Endothelial cell of hepatic sinusoid (primary cell): ENCODE results near the gene TSPAN14.

ENCODE experiments used
- in situ Hi-C: cut with HindIII; loops from 2 replicates; pipeline ENCODE4 v1.10.0; 2017; ENCODE audit warnings: low sequenced_read_pairs

Gene TSPAN14

GRCh38 chr10:80421707-80422536 is 32.2 kb upstream of the TSPAN14 start:
- in situ Hi-C loops = no loop called here

GRCh38 chr10:80425901-80426300 is 28.2 kb upstream of the TSPAN14 start:
- in situ Hi-C loops = no loop called here

- in situ Hi-C loops = no loop called here
Observed at GRCh38 chr10:80427541-80427940, 26.6 kb upstream of the TSPAN14 start.

- in situ Hi-C loops = no loop called here
Observed at GRCh38 chr10:80429521-80429973, 24.6 kb upstream of the TSPAN14 start.

GRCh38 chr10:80433134-80433533 is 21.0 kb upstream of the TSPAN14 start:
- in situ Hi-C loops = no loop called here

GRCh38 chr10:80436446-80437098 is 17.5 kb upstream of the TSPAN14 start:
- in situ Hi-C loops = no loop called here

- in situ Hi-C loops = no loop called here
Observed at GRCh38 chr10:80437227-80437626, 16.9 kb upstream of the TSPAN14 start.

- in situ Hi-C loops = no loop called here
Observed at GRCh38 chr10:80441831-80442230, 12.3 kb upstream of the TSPAN14 start.

- in situ Hi-C loops = no loop called here
Observed at GRCh38 chr10:80442879-80443278, 11.2 kb upstream of the TSPAN14 start.

- in situ Hi-C loops = no loop called here
Observed at GRCh38 chr10:80443531-80443974, 10.6 kb upstream of the TSPAN14 start.

- in situ Hi-C loops = no loop called here
Observed at GRCh38 chr10:80444124-80444523, 10.0 kb upstream of the TSPAN14 start.

- in situ Hi-C loops = no loop called here
Observed at GRCh38 chr10:80444646-80445319, 9.3 kb upstream of the TSPAN14 start.

GRCh38 chr10:80447436-80448190 is 6.5 kb upstream of the TSPAN14 start:
- in situ Hi-C loops = no loop called here

- in situ Hi-C loops = no loop called here
Observed at GRCh38 chr10:80448209-80448942, 5.7 kb upstream of the TSPAN14 start.

GRCh38 chr10:80449520-80449919 is 4.6 kb upstream of the TSPAN14 start:
- in situ Hi-C loops = no loop called here

GRCh38 chr10:80451132-80451531 is 3.0 kb upstream of the TSPAN14 start:
- in situ Hi-C loops = no loop called here

- in situ Hi-C loops = no loop called here
Observed at GRCh38 chr10:80452069-80452468, 2.0 kb upstream of the TSPAN14 start.

- in situ Hi-C loops = no loop called here
Observed at GRCh38 chr10:80452640-80453039, 1.5 kb upstream of the TSPAN14 start.

GRCh38 chr10:80453056-80453841 is 861 bp upstream of the TSPAN14 start:
- in situ Hi-C loops = no loop called here
